ENCODE data around the gene RAB11FIP5.
A peak's percentile ranks its signal among the peaks of the same experiment; 100 is the strongest.

Gene RAB11FIP5

DNA sequence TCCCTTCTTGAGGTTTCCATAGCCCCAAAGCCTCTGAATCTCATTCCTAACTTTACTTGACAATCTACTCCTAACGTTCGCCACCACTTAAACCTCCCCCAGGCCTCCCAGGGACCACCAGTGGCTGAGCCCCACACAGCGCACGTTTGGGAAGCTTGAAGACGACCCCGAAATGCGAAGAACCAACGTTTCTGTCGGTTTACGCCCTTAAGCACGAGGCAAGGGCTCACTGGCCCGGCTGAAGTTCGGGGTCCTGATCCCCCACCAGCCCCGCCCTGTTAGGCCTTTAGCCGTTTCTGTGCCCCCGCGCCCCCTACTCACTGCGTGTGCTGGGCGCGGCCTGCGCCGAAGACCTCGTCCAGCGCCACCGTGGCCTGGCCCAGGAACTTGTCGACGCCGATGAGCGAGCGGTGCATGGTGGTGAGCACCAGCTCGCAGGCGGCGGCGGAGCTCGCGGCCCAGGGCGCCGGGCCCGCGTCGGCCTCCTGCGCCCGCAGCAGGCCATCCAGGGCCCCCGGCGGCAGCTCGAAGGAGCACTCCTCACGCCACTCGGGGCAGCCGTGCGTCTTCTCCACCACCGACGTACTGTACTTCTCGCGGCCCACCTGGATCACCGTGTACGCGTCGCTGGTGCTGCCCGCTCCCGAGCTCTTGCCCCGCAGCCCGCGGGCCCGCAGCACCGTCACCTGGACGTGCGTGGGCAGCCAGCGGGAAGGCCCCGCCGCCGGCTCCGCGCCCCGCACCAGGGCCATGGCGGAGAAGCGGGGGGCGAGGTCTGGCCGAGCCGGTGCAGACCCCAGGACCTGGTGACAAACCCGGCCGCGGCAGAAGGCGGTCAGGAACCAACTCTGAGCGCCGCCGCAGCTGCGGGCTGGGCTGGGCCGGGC is 479 bp downstream of the RAB11FIP5 start:
- peak overlapping the region; percentile 50; the same call in 1 of the 2 replicates for H3K9ac ChIP-seq (ENCODE audit: low read length)
- no peaks in the 10 kb centered on the region for H3K9me3 ChIP-seq (ENCODE audit: low read length)
- peaks cover 5% of the 10 kb centered on the region; the same call in 1 of the 2 replicates for H3K27me3 ChIP-seq (ENCODE audit: insufficient read depth, low read length)
- peak overlapping the region; percentile 68 for H3K4me3 ChIP-seq (ENCODE audit: low read depth, low read length, poor library complexity, severe bottlenecking)
- H3K4me2 ChIP-seq (ENCODE audit: low read length) = peak overlapping the region; percentile 84
- no peak for TF ChIP-seq EZH2 (IDR thresholded peaks at IDR 0.05; ENCODE audit: borderline replicate concordance, low read length)
- TF ChIP-seq, protein P1, sequence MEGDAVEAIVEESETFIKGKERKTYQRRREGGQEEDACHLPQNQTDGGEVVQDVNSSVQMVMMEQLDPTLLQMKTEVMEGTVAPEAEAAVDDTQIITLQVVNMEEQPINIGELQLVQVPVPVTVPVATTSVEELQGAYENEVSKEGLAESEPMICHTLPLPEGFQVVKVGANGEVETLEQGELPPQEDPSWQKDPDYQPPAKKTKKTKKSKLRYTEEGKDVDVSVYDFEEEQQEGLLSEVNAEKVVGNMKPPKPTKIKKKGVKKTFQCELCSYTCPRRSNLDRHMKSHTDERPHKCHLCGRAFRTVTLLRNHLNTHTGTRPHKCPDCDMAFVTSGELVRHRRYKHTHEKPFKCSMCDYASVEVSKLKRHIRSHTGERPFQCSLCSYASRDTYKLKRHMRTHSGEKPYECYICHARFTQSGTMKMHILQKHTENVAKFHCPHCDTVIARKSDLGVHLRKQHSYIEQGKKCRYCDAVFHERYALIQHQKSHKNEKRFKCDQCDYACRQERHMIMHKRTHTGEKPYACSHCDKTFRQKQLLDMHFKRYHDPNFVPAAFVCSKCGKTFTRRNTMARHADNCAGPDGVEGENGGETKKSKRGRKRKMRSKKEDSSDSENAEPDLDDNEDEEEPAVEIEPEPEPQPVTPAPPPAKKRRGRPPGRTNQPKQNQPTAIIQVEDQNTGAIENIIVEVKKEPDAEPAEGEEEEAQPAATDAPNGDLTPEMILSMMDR (IDR thresholded peaks at IDR 0.05; ENCODE audit: low read length) = no peak
- no peaks in the 10 kb centered on the region for H3F3A ChIP-seq (ENCODE audit: insufficient read depth, low read length)
- H3K4me1 ChIP-seq (ENCODE audit: insufficient read depth, low read length, severe bottlenecking) = peaks cover 7% of the 10 kb centered on the region
- no peaks in the 10 kb centered on the region for H3K9me2 ChIP-seq (ENCODE audit: low read depth, low read length)
- no peaks in the 10 kb centered on the region for H4K20me1 ChIP-seq (ENCODE audit: insufficient read depth, low read length)
- H3K79me2 ChIP-seq (ENCODE audit: insufficient read depth, low read length) = no peaks in the 10 kb centered on the region
- H3K36me3 ChIP-seq (ENCODE audit: insufficient read depth, low read length) = no peaks in the 10 kb centered on the region
- H2AFZ ChIP-seq (ENCODE audit: low read length) = no peak overlapping the region
- H3K27ac ChIP-seq (ENCODE audit: low read depth, low read length, poor library complexity, severe bottlenecking) = no peak overlapping the region

DNA sequence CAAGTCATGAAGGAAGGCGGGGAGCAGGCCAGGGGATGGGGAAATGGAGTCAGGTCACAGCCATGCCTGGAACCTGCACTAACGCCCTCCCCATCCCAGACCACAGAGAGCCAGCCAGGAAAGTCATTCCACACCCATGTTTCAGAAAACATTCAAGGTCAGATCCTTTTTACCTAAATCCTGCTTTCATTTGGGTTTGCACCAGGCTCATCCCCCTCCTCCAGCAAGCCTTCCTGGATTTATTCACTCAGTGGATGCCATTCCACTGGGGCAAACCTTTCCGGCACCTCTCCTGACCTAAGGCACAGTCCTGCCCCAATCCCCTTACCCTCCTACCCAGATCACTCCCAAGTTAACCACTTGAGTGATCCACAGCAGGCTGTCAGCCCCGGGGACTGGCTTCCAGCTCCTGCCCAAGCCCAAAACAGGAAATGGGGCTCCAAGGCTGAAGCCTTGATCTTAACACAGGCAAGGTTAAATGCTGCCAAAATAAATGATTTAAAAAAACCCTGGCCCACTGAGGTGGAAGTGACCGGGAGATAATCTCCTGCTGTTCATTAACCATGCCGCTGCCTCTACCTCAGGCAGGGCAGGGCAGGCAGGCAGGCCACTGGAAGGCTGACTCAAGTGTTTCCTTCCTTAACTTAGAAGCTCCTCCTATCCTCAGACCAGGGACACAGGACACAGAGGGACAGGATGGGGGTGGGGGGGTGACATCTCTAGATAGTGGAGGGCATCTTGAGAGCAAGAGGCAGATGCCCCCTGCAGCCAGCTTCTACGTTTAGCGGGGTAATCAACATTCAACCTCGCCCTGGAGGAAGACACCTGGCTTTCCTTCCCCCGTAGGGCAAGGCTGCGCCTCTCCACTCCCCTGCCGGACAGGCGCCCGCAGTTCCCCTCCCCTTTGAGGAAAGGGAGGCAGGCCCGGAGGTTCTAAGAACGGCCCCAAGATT is 1.4 kb downstream of the RAB11FIP5 start:
- 0 out of 2 replicates have a peak overlapping the region, but pooled peaks have one; percentile 84 for H3K4me2 ChIP-seq (ENCODE audit: low read length)
- no peak overlapping the region for H3K4me3 ChIP-seq (ENCODE audit: low read depth, low read length, poor library complexity, severe bottlenecking)
- peaks cover 5% of the 10 kb centered on the region; the same call in 1 of the 2 replicates for H3K27me3 ChIP-seq (ENCODE audit: insufficient read depth, low read length)
- no peak overlapping the region for H3K27ac ChIP-seq (ENCODE audit: low read depth, low read length, poor library complexity, severe bottlenecking)
- peaks cover 7% of the 10 kb centered on the region for H3K4me1 ChIP-seq (ENCODE audit: insufficient read depth, low read length, severe bottlenecking)
- H3K36me3 ChIP-seq (ENCODE audit: insufficient read depth, low read length) = no peaks in the 10 kb centered on the region
- no peaks in the 10 kb centered on the region for H3K79me2 ChIP-seq (ENCODE audit: insufficient read depth, low read length)
- no peaks in the 10 kb centered on the region for H4K20me1 ChIP-seq (ENCODE audit: insufficient read depth, low read length)
- H3K9me2 ChIP-seq (ENCODE audit: low read depth, low read length) = no peaks in the 10 kb centered on the region
- no peak for TF ChIP-seq EZH2 (IDR thresholded peaks at IDR 0.05; ENCODE audit: borderline replicate concordance, low read length)
- TF ChIP-seq, protein P1 (IDR thresholded peaks at IDR 0.05; ENCODE audit: low read length) = no peak
- H3K9ac ChIP-seq (ENCODE audit: low read length) = no peak overlapping the region
- H2AFZ ChIP-seq (ENCODE audit: low read length) = no peak overlapping the region
- no peaks in the 10 kb centered on the region for H3F3A ChIP-seq (ENCODE audit: insufficient read depth, low read length)
- no peaks in the 10 kb centered on the region for H3K9me3 ChIP-seq (ENCODE audit: low read length)

DNA sequence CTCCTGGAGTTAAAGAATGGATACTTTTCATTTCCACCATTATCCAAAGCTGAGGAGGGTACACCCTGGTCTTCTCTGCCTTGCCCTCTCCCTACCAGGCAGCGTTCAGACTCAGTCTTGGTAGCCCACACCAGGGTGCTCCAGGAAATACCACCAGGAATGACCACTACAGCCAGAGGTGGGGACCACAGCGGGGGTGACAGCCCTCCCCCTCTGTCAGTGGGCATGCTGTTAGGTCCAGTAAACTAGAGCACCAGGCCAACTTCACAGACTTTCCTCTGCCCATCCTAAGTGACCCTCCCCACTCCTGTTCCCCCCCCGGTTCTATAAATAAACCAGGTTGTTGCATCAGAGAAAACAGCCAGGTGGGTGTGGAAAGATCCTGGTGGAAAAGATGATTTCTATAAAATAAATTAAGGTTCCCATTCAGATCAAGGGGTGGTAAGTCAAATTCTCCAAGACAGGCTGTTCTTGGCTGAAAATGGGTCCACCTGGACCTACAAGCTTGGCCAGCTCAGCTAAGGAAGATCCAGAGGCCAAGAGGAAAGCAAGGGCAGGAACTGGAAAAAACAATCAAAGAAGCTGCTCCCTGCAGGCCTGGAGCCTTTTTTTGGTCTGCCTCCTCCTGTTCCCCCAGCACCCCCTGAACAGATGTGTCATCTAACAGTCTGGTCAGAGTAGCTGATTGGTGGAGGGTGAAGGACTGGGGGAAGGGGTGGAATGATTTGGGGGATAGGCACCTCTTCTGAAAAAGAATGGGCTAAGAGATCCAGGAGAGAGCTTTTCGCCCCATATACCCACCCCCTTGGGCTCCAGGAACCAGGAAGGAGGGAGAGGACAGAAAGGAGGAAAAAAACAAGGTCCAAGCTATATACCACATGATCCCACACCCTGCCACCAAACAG is 2.3 kb downstream of the RAB11FIP5 start:
- Histone ChIP-seq H4K20me1 (ENCODE audit: insufficient read depth, low read length) (no peaks in the 10 kb centered on the region), H3K9me2 (ENCODE audit: low read depth, low read length) (no peaks in the 10 kb centered on the region), H3K4me3 (ENCODE audit: low read depth, low read length, poor library complexity, severe bottlenecking) (no peak overlapping the region), H3K36me3 (ENCODE audit: insufficient read depth, low read length) (no peaks in the 10 kb centered on the region), H3K79me2 (ENCODE audit: insufficient read depth, low read length) (no peaks in the 10 kb centered on the region), H3K9me3 (ENCODE audit: low read length) (no peaks in the 10 kb centered on the region), H3K4me2 (ENCODE audit: low read length) (no peak overlapping the region), H2AFZ (ENCODE audit: low read length) (no peak overlapping the region), H3K9ac (ENCODE audit: low read length) (no peak overlapping the region), H3F3A (ENCODE audit: insufficient read depth, low read length) (no peaks in the 10 kb centered on the region), H3K27me3 (ENCODE audit: insufficient read depth, low read length) (peaks cover 5% of the 10 kb centered on the region; the same call in 1 of the 2 replicates), H3K4me1 (ENCODE audit: insufficient read depth, low read length, severe bottlenecking) (peaks cover 7% of the 10 kb centered on the region), H3K27ac (ENCODE audit: low read depth, low read length, poor library complexity, severe bottlenecking) (no peak overlapping the region)
- TF ChIP-seq, protein P1 (IDR thresholded peaks at IDR 0.05; ENCODE audit: low read length) = no peak
- no peak for TF ChIP-seq EZH2 (IDR thresholded peaks at IDR 0.05; ENCODE audit: borderline replicate concordance, low read length)
